ENCODE results near the gene ASB11.

The ASB11 gene

GRCh38 chrX:15235001-15235400 is 80.4 kb downstream of the ASB11 start:
- in situ Hi-C loops (cut with MboI; ENCODE audit: low sequenced_read_pairs): no loop called here

GRCh38 chrX:15233416-15234015 is 81.9 kb downstream of the ASB11 start:
- in situ Hi-C loops (cut with MboI; ENCODE audit: low sequenced_read_pairs): no loop called here

Data from HL-60/S4 treated with retinoic acid at 250 ng/mL for 4 days and 3 days (cell line).